WTC11 (cell line): ENCODE results near the gene SHCBP1. TPM values are rescaled to one million over a fixed set of nuclear protein-coding genes. Genes with fewer than 3 reads are reported as not detected.
A peak's percentile ranks its signal among the peaks of the same experiment; 100 is the strongest.

Experiments used
- CBFB ChIP-seq: sonication (generic); formaldehyde crosslinking; IDR thresholded peaks from 2 replicates; pipeline ENCODE4 v1.8.1; 2022; ENCODE audit warnings: mild to moderate bottlenecking, low read depth, missing genetic modification reagents
- CDX4 ChIP-seq: fragments of 250-450 bp; sonication (Bioruptor Pico); IDR thresholded peaks from 2 replicates; pipeline ENCODE4 v1.9.0; 2021; ENCODE audit warnings: moderate library complexity, mild to moderate bottlenecking, inconsistent platforms, borderline replicate concordance
- CREB1 ChIP-seq: sonication (generic); formaldehyde crosslinking; IDR thresholded peaks from 2 replicates; pipeline ENCODE4 v1.8.0; 2023; ENCODE audit warnings: mild to moderate bottlenecking, missing genetic modification reagents
- CREM ChIP-seq: sonication (generic); formaldehyde crosslinking; IDR thresholded peaks from 2 replicates; pipeline ENCODE4 v1.8.1; 2022; ENCODE audit warnings: mild to moderate bottlenecking, missing genetic modification reagents, moderate library complexity
- E2F1 ChIP-seq: sonication (generic); formaldehyde crosslinking; IDR thresholded peaks from 2 replicates; pipeline ENCODE4 v1.8.0; 2022; ENCODE audit warnings: mild to moderate bottlenecking, missing genetic modification reagents
- E2F4 ChIP-seq: sonication (generic); formaldehyde crosslinking; IDR thresholded peaks from 2 replicates; pipeline ENCODE4 v1.8.1; 2022; ENCODE audit warnings: low read depth, mild to moderate bottlenecking, moderate library complexity, missing genetic modification reagents, borderline replicate concordance
- ELF4 ChIP-seq: sonication (generic); formaldehyde crosslinking; IDR thresholded peaks from 2 replicates; pipeline ENCODE4 v1.8.1; 2022; ENCODE audit warnings: low read depth, mild to moderate bottlenecking, moderate library complexity, missing genetic modification reagents
- EMX1 ChIP-seq: fragments of 250-450 bp; sonication (Bioruptor Pico); IDR thresholded peaks from 2 replicates; pipeline ENCODE4 v1.8.0; 2021; ENCODE audit warnings: mild to moderate bottlenecking
- FOXJ3 ChIP-seq: sonication (generic); formaldehyde crosslinking; IDR thresholded peaks from 2 replicates; pipeline ENCODE4 v1.9.0; 2021; ENCODE audit warnings: missing genetic modification reagents, mild to moderate bottlenecking, borderline replicate concordance
- FOXP1 ChIP-seq: sonication (generic); formaldehyde crosslinking; IDR thresholded peaks from 2 replicates; pipeline ENCODE4 v1.8.0; 2022; ENCODE audit warnings: missing genetic modification reagents, mild to moderate bottlenecking, moderate library complexity, borderline replicate concordance
- GABPB1 ChIP-seq: sonication (generic); formaldehyde crosslinking; IDR thresholded peaks from 2 replicates; pipeline ENCODE4 v1.8.1; 2023; ENCODE audit warnings: mild to moderate bottlenecking, missing genetic modification reagents
- GRHL2 ChIP-seq: fragments of 250-450 bp; sonication (Bioruptor Pico); IDR thresholded peaks from 2 replicates; pipeline ENCODE4 v1.8.0; 2022; ENCODE audit warnings: mild to moderate bottlenecking, moderate library complexity; ENCODE audit not compliant: insufficient replicate concordance, severe bottlenecking
- HMGXB4 ChIP-seq: sonication (generic); formaldehyde crosslinking; IDR thresholded peaks from 2 replicates; pipeline ENCODE4 v1.8.1; 2023; ENCODE audit warnings: mild to moderate bottlenecking, moderate library complexity, missing genetic modification reagents
- MAX ChIP-seq: sonication (generic); formaldehyde crosslinking; IDR thresholded peaks from 2 replicates; pipeline ENCODE4 v1.8.0; 2022; ENCODE audit warnings: mild to moderate bottlenecking, missing genetic modification reagents
- MLX ChIP-seq: sonication (generic); formaldehyde crosslinking; IDR thresholded peaks from 2 replicates; pipeline ENCODE4 v1.8.1; 2023; ENCODE audit warnings: mild to moderate bottlenecking, missing genetic modification reagents, moderate library complexity
- NR2C2 ChIP-seq: sonication (generic); formaldehyde crosslinking; IDR thresholded peaks from 2 replicates; pipeline ENCODE4 v1.8.0; 2022; ENCODE audit warnings: mild to moderate bottlenecking, missing genetic modification reagents
- PRDM15 ChIP-seq: sonication (generic); formaldehyde crosslinking; IDR thresholded peaks from 2 replicates; pipeline ENCODE4 v1.8.0; 2022; ENCODE audit warnings: missing genetic modification reagents
- PRRX2 ChIP-seq: fragments of 250-450 bp; sonication (Bioruptor Pico); IDR thresholded peaks from 2 replicates; pipeline ENCODE4 v1.8.0; 2021; ENCODE audit warnings: mild to moderate bottlenecking
- RORB ChIP-seq: fragments of 250-450 bp; sonication (Bioruptor Pico); IDR thresholded peaks from 2 replicates; pipeline ENCODE4 v1.9.0; 2021; ENCODE audit warnings: mild to moderate bottlenecking
- SOX15 ChIP-seq: fragments of 250-450 bp; sonication (Bioruptor Pico); IDR thresholded peaks from 2 replicates; pipeline ENCODE4 v1.9.0; 2021; ENCODE audit warnings: mild to moderate bottlenecking
- TP53 ChIP-seq: sonication (generic); formaldehyde crosslinking; IDR thresholded peaks from 2 replicates; pipeline ENCODE4 v1.8.1; 2023; ENCODE audit warnings: mild to moderate bottlenecking, missing genetic modification reagents
- ZNF138 ChIP-seq: sonication (generic); formaldehyde crosslinking; conservative IDR thresholded peaks from 2 replicates; pipeline ENCODE4 v1.8.1; 2022; ENCODE audit warnings: mild to moderate bottlenecking, moderate library complexity, missing genetic modification reagents
- ZNF219 ChIP-seq: sonication (generic); formaldehyde crosslinking; IDR thresholded peaks from 2 replicates; pipeline ENCODE4 v1.8.0; 2023; ENCODE audit warnings: missing genetic modification reagents, mild to moderate bottlenecking, borderline replicate concordance
- ZNF281 ChIP-seq: sonication (generic); formaldehyde crosslinking; IDR thresholded peaks from 2 replicates; pipeline ENCODE4 v1.8.0; 2023; ENCODE audit warnings: mild to moderate bottlenecking, missing genetic modification reagents
- ZNF317 ChIP-seq: sonication (generic); formaldehyde crosslinking; IDR thresholded peaks from 2 replicates; pipeline ENCODE4 v1.8.1; 2023; ENCODE audit warnings: low read depth, mild to moderate bottlenecking, moderate library complexity, missing genetic modification reagents, borderline replicate concordance
- total RNA-seq: library from RNA; stranded (reverse); gene quantifications from 3 replicates; pipeline ENCODE4 v1.2.3, GENCODE V29; 2021

Gene SHCBP1
- total RNA-seq, 1 experiment from 2014 or later = 20.2 TPM

GRCh38 chr16:46621006-46621933 lies at the start of gene SHCBP1 (continued):
- TF ChIP-seq CDX4 (CRISPR knock-in tag) = no peak
- TF ChIP-seq GRHL2 = no peak
- no peak for TF ChIP-seq PRDM15 (CRISPR knock-in tag)
- no peak for TF ChIP-seq ELF4 (CRISPR knock-in tag)
- no peak for TF ChIP-seq RORB
- TF ChIP-seq CREM (CRISPR knock-in tag) = peak; percentile 56; the same call in 1 of the 2 replicates
- no peak for TF ChIP-seq MLX (CRISPR knock-in tag)
- no peak for TF ChIP-seq EMX1
- TF ChIP-seq E2F4 = peak; percentile 96
- TF ChIP-seq FOXP1 (CRISPR knock-in tag) = peak; percentile 82; the same call in 1 of the 2 replicates
- no peak; the same call in 1 of the 2 replicates for TF ChIP-seq NR2C2 (CRISPR knock-in tag)
- TF ChIP-seq GABPB1 (CRISPR knock-in tag) = peak; percentile 70
- TF ChIP-seq ZNF219 (CRISPR knock-in tag) = no peak
- TF ChIP-seq ZNF281 = no peak
- no peak for TF ChIP-seq FOXJ3
- TF ChIP-seq PRRX2 (CRISPR knock-in tag) = no peak
- no peak for TF ChIP-seq CREB1
- no peak for TF ChIP-seq TP53 (CRISPR knock-in tag)
- no peak for TF ChIP-seq E2F1
- no peak for TF ChIP-seq ZNF138
- TF ChIP-seq CBFB = no peak
- TF ChIP-seq HMGXB4 (CRISPR knock-in tag) = no peak
- TF ChIP-seq MAX (CRISPR knock-in tag) = peak; percentile 42; the same call in 1 of the 2 replicates
- TF ChIP-seq SOX15 (CRISPR knock-in tag) = no peak
- no peak for TF ChIP-seq ZNF317 (CRISPR knock-in tag)
